Ascending aorta (tissue), 2 donors: ENCODE measurements around the gene WFS1. TPM values are rescaled to one million over a fixed set of nuclear protein-coding genes. Genes with fewer than 3 reads are reported as not detected.

ENCODE experiments used
- DNase-seq, 2 donors: peaks; one replicate each; pipeline ENCODE4 v3.0.0-alpha.2; 2019; ENCODE audit warnings: low spot score in 2 of 2
- H3K27ac ChIP-seq, 2 donors: fragments of 200-600 bp; sonication (generic); one replicate each; pipeline ENCODE4 v1.5.1; 2016 to 2017; ENCODE audit warnings: mild to moderate bottlenecking in 1 of 2
- H3K27me3 ChIP-seq: fragments of 200-600 bp; sonication (generic); one replicate; pipeline ENCODE4 v1.5.1; 2017
- H3K36me3 ChIP-seq, 2 donors: fragments of 200-600 bp; sonication (generic); one replicate each; pipeline ENCODE4 v1.5.1; 2016
- H3K4me1 ChIP-seq, 2 donors: fragments of 200-600 bp; sonication (generic); one replicate each; pipeline ENCODE4 v1.5.1; 2016 to 2017; ENCODE audit warnings: mild to moderate bottlenecking in 1 of 2
- H3K4me3 ChIP-seq, 2 donors: fragments of 200-600 bp; sonication (generic); one replicate each; pipeline ENCODE4 v1.5.1; 2016 to 2017; ENCODE audit warnings: mild to moderate bottlenecking in 1 of 2
- H3K9me3 ChIP-seq, 2 donors: fragments of 200-600 bp; sonication (generic); one replicate each; pipeline ENCODE4 v1.5.1; 2016
- CTCF ChIP-seq, 3 experiments: fragments of 200-600 bp in 2 of 3; fragments of 450-650 bp in 1 of 3; sonication (generic) in 2 of 3; IDR thresholded peaks; one replicate each; pipeline ENCODE4 v1.5.1; 2016 to 2019; ENCODE audit warnings: antibody characterized with exemption in 3 of 3, mild to moderate bottlenecking in 1 of 3, moderate library complexity in 1 of 3
- intact Hi-C: fragments of 100-400 bp; cut with DNase I; formaldehyde crosslinking; loops from one replicate; pipeline ENCODE4 v1.15.1; 2023
- total RNA-seq: library from RNA; depleted of rRNA; stranded (reverse); fragments of >200 nt; gene quantifications from one replicate; pipeline ENCODE4 v1.1.0, GENCODE V29; 2016

Gene WFS1
- total RNA-seq, 1 donor from 2014 or later: 166 TPM

- H3K4me3 ChIP-seq: peak overlapping the region in 1 of 2 donors; percentile 21
- TF ChIP-seq CTCF (IDR thresholded peaks at IDR 0.05): no peak
- H3K27me3 ChIP-seq: no peaks in the 10 kb centered on the region
- peaks cover 28 to 74% of the 10 kb centered on the region in 2 donors for H3K4me1 ChIP-seq
- DNase-seq: no peak
- H3K36me3 ChIP-seq: peaks cover 3 to 24% of the 10 kb centered on the region in 2 donors
- intact Hi-C loops: loop anchor here (10.0 kb wide), 2 partner anchors 299 to 1281 kb away; partner anchors contain the start of gene MAN2B2
- no peaks in the 10 kb centered on the region for H3K9me3 ChIP-seq
- H3K27ac ChIP-seq: peak overlapping the region; percentile 64 to 73
Measured at GRCh38 chr4:6275898-6276806, 6.5 kb downstream of the WFS1 start.

GRCh38 chr4:6277139-6277802 is 7.6 kb downstream of the WFS1 start:
- intact Hi-C loops: loop anchor here (10.0 kb wide), 2 partner anchors 298 to 1282 kb away; partner anchors contain the start of gene MAN2B2
- no peak for DNase-seq

GRCh38 chr4:6277935-6278800 is 8.5 kb downstream of the WFS1 start:
- no peaks in the 10 kb centered on the region for H3K27me3 ChIP-seq
- H3K27ac ChIP-seq: peak overlapping the region; percentile 57 to 73
- H3K9me3 ChIP-seq: no peaks in the 10 kb centered on the region
- H3K4me1 ChIP-seq: peaks cover 15 to 72% of the 10 kb centered on the region in 2 donors
- DNase-seq: no peak
- no peak overlapping the region for H3K4me3 ChIP-seq
- H3K36me3 ChIP-seq: peaks cover 3 to 28% of the 10 kb centered on the region in 2 donors
- TF ChIP-seq CTCF (IDR thresholded peaks at IDR 0.05): no peak
- intact Hi-C loops: loop anchor here (10.0 kb wide), 2 partner anchors 297 to 1283 kb away; partner anchors contain the start of gene MAN2B2

More at GRCh38 chr4:6277139-6277802, 7.6 kb downstream of the WFS1 start:
- H3K4me1 ChIP-seq: peaks cover 20 to 75% of the 10 kb centered on the region in 2 donors
- H3K36me3 ChIP-seq: peaks cover 3 to 24% of the 10 kb centered on the region in 2 donors
- H3K27me3 ChIP-seq: no peaks in the 10 kb centered on the region
- no peak overlapping the region for H3K4me3 ChIP-seq
- TF ChIP-seq CTCF (IDR thresholded peaks at IDR 0.05): no peak
- no peaks in the 10 kb centered on the region for H3K9me3 ChIP-seq
- H3K27ac ChIP-seq: peak overlapping the region; percentile 64 to 73

DNA sequence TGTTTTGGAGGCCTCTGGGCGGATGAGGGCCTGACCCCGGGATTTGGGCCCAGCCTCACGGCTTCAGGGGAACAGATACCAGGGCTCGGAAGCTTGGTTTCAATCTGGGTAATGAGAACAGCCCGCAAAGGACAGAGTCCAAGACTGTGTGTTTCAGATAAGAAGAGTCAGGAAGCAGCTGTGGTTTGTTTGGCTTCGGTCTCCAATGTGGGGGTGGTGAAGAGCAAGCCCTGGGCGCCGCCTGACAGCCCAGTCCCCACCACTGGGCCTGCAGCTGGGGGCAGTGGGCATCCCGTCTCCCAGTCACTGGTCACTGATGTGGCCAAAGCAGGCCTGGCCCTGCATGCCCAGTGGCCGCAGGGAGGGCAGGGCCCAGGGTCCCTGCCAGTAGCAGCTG is 9.1 kb downstream of the WFS1 start:
- no peak overlapping the region for H3K4me3 ChIP-seq
- H3K4me1 ChIP-seq: peaks cover 10 to 66% of the 10 kb centered on the region in 2 donors
- H3K27me3 ChIP-seq: no peaks in the 10 kb centered on the region
- TF ChIP-seq CTCF (IDR thresholded peaks at IDR 0.05): no peak
- DNase-seq: no peak
- intact Hi-C loops: loop anchor here (10.0 kb wide), 2 partner anchors 296 to 1284 kb away; partner anchors contain the start of gene MAN2B2
- no peaks in the 10 kb centered on the region for H3K9me3 ChIP-seq
- peak overlapping the region; percentile 57 to 73 for H3K27ac ChIP-seq
- peaks cover 3 to 34% of the 10 kb centered on the region in 2 donors for H3K36me3 ChIP-seq
